GM18873 (cell line): ENCODE data around the gene SLIT1.

ENCODE experiments used
- ATAC-seq: cut with Tn5 transposase; IDR thresholded peaks from one replicate; pipeline ENCODE4 v1.9.1; 2021; ENCODE audit warnings: mild to moderate bottlenecking, moderate library complexity, moderate number of reproducible peaks; ENCODE audit not compliant: unreplicated experiment, low FRiP score

SLIT1 gene

DNA sequence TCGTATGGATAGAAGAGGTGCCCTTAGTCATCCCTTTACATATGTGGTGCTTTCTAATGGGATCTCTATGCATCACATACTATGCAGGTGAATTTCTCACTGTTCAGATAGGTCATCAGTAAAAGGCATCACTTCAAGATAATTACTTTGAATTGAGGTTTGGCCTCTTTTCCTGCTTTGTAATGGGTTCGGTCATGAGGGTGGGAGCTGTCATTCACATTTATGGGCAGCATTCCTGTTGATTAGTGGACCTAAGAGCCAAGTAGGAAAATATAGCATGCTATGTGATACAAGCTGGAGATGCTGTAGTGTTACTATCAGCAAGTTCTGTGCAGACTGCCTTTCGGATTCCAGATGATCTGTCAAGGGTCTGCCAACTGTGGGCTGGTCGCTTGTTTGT is 197.3 kb downstream of the SLIT1 start:
- no peak for ATAC-seq

DNA sequence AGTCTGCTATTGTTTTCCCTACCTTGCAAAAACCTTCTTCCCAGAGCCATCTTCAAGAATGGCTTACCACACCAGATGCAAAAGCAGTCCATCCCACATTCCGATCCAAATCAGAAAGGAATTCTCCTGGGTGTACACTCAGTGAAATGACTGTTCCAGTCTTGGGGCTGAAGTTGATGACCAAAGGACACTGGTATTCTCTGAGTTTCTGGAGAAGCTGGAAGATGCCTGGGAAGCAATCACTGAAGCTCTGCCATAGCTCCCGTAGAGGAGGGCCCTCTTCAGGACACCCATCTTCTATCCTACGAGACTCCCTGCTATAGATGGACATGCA is 197.9 kb downstream of the SLIT1 start:
- no peak for ATAC-seq

DNA sequence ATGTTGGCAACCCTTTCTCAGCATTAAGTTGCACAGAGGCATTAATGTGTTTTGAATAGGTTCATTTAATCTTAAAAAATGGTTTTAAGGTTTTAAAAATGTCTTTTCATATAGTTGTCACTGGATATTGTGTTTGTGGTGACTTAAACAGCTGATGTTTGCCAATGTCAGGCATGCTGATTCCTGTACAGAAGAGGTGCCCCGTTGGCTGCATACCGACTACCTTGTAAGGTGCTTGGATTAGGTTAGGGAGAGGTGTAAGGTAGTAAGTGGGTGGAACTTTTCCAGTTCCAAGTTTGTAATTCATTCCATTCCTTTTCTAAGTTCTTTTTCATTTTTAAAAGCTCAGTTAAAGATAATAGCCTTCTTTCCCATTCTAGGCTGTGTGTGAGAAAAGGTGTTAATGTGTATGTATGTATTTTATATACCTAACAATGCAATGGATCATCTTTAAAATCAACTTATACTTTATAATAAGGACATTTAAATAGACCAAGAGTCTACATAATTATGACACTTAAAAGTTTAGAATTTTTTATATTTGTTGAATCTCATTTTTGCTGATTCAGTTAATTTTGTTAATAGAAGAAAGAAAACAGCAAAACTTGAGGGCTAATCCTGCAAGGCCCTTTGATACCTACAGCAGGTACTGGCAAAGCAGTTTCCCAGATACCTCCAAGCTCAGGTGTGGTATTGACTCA is 198.5 kb downstream of the SLIT1 start:
- no peak for ATAC-seq

DNA sequence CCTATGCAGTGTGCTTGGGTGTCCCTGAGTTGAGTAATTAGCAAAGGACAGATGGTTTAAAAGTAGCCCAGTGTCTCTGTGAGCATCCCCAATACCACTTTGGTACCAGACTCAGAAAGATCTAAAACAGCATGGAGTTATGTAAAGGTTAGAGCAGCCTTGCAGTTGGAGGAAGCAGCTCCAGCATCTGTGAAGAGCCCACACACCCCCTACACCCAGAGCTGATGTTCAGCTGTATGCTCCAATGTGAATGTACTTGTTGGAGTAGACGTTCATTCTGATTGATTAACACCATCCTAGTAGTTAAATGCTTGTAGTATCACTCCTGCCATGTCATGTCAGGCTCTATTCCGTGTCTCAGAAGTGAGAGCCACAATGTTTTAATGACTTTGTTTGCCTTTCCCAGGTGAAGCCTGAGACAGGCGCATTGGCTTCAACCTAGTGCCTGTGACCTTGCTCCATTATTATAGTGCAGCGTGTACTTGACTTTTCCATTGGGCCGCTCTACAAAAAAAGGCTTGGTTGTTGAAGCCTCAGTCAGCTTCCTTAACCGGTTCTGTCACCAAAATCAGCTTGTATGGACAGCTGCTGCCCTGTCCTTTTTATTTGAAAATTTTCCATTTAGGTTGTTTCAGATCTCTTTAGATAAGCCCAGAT is 199.4 kb downstream of the SLIT1 start:
- ATAC-seq, result no peak

DNA sequence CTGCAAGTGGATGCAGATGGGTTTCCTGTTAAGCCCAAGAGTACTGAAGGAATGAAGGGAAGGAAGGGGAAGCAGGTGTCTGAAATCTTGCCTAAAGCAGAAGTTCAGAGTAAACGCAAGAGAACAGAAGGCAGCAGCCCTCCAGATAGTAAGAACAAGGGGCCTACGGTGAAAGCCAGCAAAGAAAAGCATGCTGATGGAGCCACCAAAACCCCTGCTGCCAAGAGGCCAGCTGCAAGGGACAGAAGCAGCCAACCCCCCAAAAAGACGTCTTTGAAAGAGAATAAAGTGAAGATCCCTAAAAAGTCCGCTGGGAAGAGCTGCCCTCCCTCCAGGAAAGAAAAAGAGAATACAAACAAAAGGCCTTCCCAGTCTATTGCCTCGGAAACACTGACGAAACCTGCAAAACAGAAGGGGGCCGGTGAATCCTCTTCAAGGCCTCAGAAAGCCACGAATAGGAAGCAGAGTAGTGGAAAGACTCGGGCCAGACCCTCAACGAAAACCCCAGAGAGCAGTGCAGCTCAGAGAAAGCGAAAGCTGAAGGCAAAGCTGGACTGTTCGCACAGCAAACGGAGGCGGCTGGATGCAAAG is 201.1 kb downstream of the SLIT1 start:
- no peak for ATAC-seq

DNA sequence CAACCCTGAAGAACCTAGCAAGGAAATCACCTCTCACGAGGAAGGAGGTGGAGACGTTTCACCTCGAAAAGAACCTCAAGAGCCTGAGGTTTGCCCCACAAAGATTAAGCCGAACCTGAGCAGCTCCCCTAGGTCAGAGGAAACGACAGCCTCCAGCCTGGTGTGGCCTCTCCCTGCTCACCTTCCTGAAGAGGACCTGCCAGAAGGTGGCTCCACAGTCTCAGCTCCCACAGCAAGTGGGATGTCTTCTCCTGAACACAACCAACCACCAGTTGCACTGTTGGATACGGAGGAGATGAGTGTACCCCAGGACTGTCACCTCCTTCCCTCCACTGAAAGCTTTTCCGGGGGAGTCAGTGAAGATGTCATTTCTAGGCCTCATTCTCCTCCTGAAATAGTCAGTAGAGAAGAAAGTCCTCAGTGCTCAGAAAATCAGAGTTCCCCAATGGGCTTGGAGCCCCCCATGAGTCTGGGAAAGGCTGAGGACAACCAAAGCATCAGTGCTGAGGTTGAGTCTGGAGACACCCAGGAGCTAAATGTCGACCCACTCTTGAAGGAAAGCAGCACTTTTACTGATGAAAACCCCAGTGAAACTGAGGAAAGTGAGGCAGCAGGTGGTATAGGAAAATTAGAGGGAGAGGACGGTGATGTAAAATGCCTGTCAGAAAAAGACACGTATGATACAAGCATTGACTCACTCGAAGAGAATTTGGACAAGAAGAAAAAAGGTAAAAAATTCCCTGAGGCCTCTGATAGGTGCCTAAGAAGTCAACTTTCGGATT is 203.4 kb downstream of the SLIT1 start:
- ATAC-seq, result no peak

DNA sequence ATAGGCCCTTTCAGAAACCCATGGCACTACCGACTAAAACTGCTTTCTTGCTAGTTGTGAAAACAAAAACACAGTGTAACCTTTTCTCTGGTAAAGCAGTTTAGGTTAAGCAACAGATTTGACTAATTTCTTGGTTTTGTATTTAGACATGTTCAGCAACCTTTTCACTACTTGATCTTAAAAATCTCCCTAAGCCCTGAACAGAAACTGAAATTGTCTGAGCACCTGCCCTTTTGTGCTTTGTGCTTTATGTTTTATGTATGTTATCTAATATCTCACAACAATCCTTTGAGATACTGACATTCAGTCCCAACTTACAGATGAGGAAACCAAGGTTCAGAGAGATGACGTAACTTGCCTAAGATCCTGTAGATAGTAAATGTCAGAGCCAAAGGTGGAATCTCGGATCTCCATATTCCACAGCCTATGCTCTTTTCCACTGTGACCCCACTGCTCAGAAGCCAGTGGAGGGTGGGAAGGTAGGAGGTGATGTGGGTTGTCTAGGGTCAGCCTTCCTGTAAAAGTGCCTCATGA is 207.1 kb downstream of the SLIT1 start:
- ATAC-seq, result peak; percentile 65

DNA sequence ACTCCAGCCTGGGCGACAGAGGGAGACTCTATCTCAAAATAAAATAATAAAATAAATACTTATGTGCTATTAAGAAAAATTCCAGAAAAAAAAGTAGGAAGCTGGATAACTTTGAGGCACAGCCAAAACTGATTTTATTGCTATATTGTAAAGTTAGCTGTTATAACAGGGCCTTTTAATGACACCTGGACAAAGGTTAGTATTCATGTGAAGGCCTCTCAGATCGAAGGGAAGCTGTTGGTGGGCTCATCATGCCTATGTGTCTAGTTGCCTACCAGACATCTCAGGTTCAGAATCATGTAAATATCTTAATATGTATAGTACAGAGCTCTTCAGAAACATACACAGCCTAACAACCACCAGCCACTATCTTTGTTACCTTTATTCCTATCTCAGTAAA is 210.6 kb downstream of the SLIT1 start:
- ATAC-seq, result no peak

DNA sequence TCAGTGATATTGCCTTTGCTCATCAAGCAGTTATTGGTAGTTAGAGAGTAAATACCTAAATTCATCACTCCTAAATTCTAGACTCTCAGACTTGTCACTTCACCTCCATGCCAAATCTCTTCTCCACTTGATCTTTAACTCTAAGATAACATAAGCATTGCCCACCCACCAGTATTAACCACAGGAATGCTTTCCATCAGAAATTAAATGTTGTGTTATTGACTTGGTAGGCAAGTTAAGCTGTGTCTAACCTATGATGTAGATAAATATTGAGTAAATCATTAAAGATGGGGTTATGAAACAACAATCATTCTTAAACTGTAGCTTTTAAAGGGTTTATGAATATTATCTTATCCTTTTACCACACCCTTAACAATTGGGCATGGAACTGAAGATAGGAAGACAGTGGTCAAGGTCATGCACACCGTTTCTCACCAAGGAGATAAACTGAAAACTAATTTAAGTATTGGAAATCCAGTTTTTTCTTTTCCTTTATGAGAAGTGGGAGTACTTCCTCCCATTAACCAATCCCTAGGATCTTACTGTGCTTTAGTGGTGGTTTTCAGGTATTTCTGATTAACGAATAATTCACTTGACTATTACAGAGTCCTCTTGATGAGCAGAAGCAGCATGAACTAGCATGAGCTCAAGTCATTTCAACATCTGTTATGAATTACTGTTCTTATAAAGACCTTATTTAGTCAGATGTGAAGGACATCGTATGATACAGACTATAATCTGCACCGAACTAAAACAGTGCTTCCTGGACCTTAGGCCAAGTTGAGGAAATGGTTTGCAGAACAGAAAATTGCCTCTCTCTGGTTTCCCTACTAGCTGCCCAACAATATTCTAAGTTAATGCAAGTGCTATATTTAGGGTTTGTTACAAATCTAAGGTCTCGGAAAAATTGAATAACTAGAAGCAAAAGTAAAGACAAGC is 211.7 kb downstream of the SLIT1 start:
- ATAC-seq, result no peak

DNA sequence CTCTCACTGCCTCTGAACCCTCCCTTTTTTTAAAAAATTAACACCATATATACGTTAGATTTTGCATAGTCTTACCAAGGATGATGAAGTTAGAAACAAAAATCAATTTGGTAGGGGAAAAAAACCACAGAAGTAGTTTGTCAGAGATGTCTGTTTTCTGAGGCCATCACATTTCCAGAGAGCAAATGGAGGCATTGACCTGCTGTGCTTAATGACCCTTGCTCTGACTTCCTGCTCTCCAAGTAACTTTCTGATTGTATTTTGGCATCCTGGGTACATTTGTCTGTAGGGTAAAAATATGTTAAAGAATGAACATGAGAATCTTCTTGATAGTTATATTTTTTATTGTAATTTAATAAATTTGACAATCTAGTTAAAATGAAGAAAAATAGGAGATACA is 213.5 kb downstream of the SLIT1 start:
- no peak for ATAC-seq

DNA sequence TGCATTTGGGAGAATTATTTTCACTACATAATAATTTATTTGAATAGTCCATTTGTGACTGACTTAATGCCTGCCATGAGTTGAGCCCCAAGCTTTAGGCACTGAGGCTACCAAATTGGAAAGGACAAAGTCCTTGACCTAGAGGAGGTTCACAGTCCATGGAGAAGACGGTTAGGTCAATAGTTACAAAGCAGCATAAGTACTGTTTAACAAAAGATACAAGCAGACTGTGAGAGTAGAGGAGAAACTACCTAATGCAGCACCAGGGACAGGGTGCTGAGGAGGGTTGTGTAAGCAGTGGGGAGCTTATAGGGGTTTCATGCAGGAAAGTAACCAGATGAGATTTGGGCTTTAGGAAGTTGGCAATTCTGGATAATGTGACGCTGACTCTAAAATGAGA is 214.4 kb downstream of the SLIT1 start:
- no peak for ATAC-seq

DNA sequence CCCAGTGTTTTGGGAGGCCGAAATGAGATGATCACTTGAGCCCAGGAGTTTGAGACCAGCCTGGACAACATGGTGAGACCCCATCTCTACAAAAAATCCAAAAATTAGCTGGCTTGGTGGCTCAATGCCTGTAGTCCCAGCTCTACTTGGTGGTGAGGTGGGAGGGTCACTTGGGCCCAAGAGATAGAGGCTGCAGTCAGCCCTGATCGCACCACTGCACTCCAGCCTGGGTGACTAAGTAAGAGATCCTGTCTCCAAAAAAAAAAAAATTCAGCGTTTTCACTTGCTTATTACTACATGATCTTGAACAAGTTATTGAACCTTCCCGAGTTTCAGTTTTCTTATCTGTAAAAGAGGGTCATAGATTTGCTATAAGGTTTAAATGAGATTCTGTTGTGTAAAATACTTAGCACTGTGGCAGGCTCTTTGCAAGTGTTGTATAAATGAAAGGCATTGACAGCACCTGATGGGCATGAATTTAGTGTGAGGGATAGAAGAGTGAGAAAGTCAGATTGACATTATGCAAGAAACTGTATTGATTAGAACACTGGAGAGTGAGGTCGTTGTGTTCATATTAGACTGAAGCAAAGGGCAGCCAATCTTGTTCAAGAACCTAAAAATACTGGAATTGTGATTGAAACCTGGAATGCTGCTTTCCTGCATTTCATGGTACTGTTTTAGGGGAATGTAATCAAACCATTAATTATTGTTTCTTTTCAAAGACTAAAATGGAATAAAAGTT is 216.9 kb downstream of the SLIT1 start:
- no peak for ATAC-seq

DNA sequence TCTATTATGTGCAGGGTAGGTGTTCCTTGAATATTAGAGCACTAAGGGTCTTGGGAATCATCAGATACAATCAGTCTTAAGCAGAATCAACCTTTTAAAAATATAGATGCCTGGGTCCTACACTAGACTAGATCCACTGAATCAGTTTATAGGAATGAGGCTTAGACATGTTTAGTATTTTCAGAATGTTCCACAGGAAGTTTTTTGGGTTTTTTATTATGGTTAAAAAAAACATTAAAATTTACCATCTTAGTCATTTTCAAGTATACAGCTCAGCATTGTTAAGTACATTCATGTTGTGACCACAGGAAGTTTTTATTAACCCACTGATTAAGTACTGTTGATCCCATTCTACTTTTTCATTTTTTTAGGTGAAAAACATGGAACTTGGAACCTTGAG is 217.9 kb downstream of the SLIT1 start:
- no peak for ATAC-seq

DNA sequence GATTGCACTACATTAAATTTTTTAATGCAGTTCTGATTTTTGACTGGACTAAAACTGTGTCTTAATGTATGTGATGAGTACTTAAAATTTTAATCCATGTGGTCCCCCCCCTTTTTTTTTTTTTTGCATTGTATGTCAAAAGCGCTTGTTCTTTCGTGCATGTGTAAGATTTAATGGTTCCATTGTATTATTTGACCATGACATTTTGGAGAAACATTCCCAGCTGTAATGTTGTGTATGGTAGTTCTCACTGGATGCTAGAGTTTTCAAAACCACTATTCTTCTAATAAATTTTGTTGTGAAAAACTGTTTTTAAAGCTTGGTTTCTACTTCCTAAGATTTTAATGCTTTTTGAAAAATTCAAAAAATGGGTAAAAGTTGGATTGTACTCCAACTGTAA is 221.6 kb downstream of the SLIT1 start:
- ATAC-seq, result no peak

DNA sequence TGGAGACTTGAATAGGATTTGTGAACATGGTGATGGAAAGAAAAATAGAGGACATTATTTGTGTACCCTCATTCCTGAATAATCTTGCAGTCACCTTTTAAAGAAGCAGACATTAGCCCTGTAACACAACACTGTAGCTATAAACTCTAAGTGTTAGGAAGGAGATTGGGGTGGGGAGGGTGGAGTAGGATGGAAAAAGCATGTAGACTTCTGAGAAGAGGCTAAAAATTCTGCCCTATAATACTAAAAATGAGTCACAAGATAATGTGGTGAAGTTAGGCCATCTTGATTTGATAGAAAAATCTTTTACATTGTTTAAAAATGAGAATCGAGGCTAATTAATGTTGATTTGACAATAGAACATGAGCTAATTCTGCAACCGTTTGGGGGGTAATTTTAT is 224.9 kb downstream of the SLIT1 start:
- ATAC-seq, result no peak

DNA sequence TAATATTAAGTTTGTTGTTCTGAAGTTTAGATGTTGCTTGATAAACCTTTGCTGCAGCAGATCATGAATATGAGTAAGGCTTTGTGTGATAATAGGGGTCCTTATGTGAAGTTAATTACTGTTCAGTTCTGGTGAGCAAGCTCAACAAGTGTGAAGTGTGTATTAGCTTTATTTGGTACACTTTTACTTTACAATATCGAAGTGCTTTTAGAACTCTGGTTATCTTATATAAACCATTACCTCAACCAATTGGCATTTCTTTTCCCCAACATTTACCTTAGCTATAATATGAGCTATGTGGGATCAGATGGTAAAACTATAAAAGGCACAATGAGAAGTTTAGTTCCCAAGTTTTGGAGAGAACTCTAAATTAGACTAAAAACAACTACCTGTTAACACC is 226.0 kb downstream of the SLIT1 start:
- no peak for ATAC-seq

DNA sequence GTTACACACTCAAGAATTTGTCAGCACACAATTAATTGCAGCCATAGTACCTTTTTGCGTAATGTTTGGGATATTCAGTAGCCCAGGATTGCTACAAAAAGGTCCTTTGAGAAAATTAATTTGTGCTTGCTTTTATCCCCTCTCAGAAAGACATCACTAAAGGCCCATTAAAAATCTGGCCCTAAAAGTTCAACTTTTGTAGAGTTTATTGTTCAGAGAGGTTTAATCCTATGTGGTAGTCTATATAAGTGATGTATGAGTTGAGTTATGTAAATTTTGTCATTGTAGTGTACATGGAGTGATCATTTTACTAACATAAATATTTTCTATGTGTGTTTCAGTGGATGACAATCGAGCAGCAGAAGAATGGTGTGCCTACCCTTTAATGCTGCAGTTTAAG is 227.7 kb downstream of the SLIT1 start:
- ATAC-seq, result no peak

DNA sequence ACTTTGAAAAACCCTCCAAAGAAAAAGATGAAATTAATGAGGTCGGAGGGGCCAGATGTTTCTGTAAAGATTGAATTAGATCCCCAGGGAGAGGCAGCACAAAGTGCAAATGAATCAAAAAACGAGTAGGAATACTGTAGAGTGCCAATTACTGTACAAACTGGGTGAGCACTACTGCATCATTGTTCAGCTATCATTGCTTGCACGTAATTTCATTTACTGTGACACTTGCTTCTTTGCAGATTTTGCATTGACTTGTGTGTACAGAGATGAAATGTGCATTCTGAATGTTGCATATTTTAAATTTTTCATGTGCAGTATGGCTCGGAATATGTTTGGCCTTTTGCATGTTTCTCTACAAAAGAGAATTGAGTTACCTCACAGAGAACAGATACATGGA is 230.0 kb downstream of the SLIT1 start:
- no peak for ATAC-seq

DNA sequence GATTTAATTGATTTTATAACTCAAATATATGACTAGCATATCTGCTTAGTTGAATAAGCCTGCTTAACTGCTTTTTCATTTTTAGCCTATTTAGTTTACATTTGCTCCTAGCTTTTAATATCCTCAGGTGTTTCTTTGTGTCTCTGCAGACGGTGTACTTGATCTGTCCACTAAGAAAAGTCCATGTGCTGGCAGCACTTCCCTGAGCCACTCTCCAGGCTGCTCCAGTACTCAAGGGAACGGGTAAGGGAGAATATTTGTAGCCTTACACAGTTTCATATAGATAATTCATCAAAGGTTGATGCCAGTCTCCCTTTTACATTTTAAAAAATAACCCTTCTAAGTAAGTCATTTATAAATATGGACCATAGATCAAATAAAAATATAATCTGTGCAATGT is 233.8 kb downstream of the SLIT1 start:
- ATAC-seq, result no peak
